ENCODE measurements around the gene COA8. TPM values are rescaled to one million over a fixed set of nuclear protein-coding genes. Genes with fewer than 3 reads are reported as not detected.
"Not testable (repeated sequence)": the region's sequence is repeated elsewhere in the genome, so short reads cannot be mapped to it uniquely, and the experiment has no call there.

The COA8 gene
- polyA plus RNA-seq, 1 donor = 59.0 TPM

DNA sequence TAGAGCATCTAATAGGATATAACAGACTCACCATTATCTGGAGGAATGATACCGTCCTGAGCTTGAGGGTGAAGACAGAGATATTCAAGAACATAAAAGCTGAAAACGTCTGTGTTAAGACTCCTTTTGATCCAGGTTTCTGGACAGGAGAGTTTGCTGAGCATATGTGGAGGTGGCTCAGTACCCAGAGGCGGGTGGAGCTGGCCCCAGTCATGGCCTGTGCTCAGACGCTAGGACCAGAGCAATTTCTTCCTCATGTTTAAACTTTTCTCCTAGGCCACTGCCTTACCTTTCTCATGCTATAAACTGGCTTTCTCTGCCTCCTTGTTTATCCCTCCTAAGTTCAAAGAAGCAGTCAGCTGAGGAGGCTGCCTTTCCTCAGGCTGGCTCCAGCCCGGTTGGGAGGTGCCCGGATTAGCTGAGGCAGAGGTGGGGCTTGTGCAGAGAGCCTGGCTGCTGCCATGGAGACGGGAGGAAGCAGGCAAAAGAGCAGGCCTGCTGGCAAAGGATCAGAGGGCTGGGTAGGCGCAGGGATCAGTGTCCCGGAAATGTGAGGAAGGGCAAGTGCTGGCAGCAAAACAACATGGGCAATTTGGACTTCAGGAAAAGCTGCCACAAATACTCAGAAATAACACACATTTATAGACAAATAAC lies 13.7 kb downstream of the COA8 start:
- peak; percentile 46 for DNase-seq

GRCh38 chr14:103578401-103579075 lies 15.8 kb downstream of the COA8 start:
- DNase-seq = no peak

GRCh38 chr14:103581206-103581605 lies 18.4 kb downstream of the COA8 start:
- no peak for DNase-seq

GRCh38 chr14:103581954-103582703 lies 19.4 kb downstream of the COA8 start:
- no peak for DNase-seq

GRCh38 chr14:103584326-103584915 lies 21.7 kb downstream of the COA8 start:
- no peak for DNase-seq

DNA sequence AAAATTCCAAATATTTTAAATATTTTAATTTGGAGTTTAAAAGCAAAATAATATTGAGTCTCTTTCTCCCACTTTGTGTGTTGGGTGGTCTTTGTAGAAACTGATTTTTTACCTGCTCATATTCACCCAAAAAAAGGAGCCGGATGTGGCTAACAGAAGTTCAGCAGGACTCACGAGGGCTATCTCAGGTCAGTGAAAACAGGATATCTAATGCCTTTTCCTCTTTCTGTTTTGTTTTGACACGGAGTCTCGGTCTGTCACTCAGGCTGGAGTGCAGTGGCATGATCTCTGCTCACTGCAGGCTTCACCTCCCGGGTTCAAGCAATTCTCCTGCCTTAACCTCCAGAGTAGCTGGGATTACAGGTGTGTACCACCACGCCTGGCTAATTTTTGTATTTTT lies 30.8 kb downstream of the COA8 start:
- no peak for DNase-seq

GRCh38 chr14:103594265-103594664 lies 31.5 kb downstream of the COA8 start:
- DNase-seq = no peak

DNA sequence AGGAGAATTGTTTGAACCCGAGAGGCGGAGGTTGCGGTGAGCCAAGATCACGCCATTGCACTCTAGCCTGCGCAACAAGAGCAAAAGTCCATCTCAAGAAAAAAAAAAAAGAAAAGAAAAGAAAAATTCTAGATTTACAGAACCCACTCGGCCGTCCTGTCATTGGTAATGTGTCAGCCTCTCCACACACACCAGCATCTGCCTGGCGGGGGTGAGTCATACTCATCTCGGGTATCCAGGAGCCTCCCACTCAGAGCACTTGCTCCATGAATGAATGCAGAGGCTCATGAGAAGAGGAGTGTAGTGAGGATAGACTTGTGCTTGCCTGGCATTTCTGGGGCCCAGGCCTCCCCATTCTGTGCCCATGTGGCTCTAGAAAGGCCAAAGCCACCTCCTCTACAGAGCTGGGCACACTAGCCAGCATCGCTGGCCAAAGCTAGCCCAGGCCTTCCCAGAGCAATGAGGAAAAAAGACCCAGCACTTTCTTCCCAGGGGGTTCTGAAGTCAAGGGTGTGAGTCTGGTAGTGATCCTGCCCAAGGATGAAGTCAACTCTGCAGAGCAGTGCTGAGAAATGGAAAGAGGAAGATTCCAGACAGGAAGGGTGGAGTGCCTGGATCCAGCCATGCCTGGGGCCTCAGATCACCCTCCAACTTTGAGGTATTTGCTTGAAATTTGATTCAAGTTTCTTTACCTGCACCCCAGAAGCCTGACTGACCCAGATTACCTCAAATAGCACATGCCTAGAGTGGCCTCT lies 35.0 kb downstream of the COA8 start:
- DNase-seq = no peak

GRCh38 chr14:103600503-103600902 lies 37.7 kb downstream of the COA8 start:
- no peak for DNase-seq

DNA sequence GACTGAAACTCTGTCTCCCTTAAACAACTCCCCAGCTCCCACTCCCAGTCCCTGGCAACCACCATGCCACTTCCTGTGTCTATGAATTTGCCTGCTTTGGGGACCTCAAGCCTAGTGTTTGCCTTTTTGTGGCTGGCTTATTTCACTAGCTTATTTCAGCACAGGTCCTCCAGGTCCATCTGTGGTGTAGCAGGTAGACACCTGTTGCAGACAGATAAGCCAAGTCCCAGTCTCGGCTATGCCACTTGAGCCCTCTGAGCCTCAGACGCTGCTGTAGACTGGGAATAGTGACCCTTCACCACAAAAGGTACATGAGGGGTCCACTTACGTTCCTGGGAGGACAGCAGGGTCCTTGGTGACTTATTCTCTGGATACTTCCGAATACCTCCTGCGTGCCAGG lies 41.9 kb downstream of the COA8 start:
- DNase-seq = no peak

GRCh38 chr14:103606963-103607668 lies 44.4 kb downstream of the COA8 start:
- DNase-seq = peak; percentile 95

- DNase-seq = no peak
Observed at GRCh38 chr14:103607822-103608221, 45.1 kb downstream of the COA8 start.

- not testable (repeated sequence) for DNase-seq
Observed at GRCh38 chr14:103609081-103609480, 46.3 kb downstream of the COA8 start.

DNA sequence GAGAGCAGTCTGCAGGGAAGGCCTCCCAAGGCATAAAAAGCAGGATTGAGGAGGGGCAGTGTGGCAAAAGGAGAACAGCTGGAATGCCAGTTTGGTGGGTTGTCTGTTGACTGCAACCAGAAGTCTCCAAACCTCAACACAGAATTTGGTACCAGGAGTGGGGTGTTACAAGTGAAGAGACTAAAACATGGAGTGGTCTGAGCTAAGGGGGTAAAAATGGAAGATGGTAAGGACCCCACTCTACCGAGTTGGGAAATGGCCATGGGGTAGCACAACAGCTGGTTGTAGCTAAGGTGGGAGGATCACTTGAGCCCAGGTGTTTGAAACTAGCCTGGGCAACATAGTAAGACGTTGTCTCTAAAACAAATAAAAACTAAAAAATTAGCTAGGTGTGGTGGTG lies 48.5 kb downstream of the COA8 start:
- DNase-seq = no peak

DNA sequence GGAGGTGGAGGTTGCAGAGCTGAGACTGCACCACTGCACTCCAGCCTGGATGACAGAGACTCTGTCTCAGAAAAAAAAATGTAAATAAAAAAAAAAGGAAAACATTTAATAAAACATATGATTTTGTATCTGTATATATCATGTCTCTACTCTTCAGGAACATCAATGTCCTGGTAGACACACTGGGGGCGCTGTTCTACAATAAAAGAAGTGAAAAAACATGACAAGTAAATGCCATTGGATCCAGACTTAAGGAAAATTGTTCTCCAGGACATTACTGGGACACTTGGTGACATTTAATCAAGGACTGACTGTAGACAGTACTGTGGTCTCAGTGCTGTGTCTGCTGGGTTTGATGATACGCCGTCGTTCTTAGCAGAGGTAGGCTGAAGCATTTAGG lies 50.8 kb downstream of the COA8 start:
- no peak for DNase-seq

DNA sequence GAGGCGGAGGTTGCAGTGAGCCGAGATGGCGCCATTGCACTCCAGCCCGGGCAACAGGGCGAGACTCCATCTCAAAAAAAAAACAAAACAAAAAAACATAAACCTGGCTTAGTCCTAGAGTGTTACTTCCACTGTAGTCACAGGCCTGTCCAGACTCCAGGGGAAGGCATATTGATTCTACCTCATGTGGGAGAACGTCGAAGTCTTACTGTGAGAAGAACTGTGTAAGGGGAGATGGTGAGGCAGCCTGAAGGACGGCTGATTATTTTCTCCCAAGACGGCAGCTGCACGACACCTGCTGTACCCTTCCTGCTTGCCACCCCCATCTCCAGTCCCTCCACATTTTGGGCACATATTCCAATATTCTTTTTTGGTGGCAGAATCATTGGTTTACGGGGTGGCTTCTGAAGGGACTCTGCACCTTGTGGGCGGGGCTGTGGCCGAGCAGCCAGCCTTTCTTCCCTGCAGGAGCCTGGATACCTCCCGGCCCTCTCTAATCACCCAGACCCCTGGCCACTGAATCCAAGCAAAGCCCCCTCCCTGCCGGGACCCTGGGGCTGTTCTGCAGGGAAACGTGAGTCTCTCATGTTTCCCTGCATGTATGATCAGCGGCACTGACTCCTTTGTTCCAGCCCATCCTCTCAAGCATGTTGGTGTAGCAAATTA lies 54.0 kb downstream of the COA8 start:
- no peak for DNase-seq

GRCh38 chr14:103619057-103619456 lies 56.3 kb downstream of the COA8 start:
- no peak for DNase-seq

- no peak for DNase-seq
Observed at GRCh38 chr14:103621860-103622259, 59.1 kb downstream of the COA8 start.

GRCh38 chr14:103623308-103623707 lies 60.5 kb downstream of the COA8 start:
- DNase-seq = no peak

DNA sequence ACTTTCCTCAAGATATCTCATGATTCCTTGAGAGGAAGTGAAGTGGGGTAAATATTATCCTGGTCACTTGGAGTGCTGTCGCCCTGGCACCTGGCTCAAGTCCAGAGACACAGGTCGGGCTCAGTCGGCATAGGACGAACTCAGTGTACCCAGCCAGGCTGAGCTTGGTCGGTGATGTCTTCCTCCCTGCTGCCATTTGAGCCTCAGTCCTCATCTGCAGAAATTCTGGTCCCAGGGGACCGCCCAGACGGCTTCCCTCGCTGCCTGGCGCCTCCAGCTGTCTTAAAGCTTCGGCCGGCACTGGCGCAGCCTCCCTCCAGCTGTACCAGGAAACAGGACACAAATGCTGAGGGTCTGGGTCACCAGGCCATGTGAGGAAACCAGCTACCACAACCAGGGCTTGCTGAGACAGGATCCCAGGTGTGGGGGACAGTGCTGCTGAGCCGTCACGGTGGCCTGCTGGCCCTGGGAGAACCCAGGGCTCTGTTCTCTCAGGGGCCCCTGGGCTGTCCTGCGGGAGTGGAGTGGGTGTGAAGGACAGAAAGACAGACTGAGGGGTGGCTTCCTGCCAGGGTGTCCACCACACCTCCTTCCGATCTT lies 61.2 kb downstream of the COA8 start:
- no peak for DNase-seq

GRCh38 chr14:103624860-103625259 lies 62.1 kb downstream of the COA8 start:
- no peak for DNase-seq

All from hindlimb muscle (tissue), 1 donor.